T-helper 2 cell treated with Interferon-gamma antibody and Interleukin-4, amounts not matched to agents 5 μg/mL and 100 μg/mL, for 36 hours (primary cell): ENCODE results near the gene PPP1R13L.
A peak's percentile ranks its signal among the peaks of the same experiment; 100 is the strongest.
"Not testable (repeated sequence)": the region's sequence is repeated elsewhere in the genome, so short reads cannot be mapped to it uniquely, and the experiment has no call there.

Experiments used
- DNase-seq: peaks from one replicate; pipeline ENCODE4 v3.0.0; 2021; ENCODE audit warnings: low spot score
- H3K27ac Mint-ChIP-seq: one replicate; pipeline ENCODE4 v1.8.0; 2021; ENCODE audit warnings: mild to moderate bottlenecking, mixed read lengths
- H3K27me3 Mint-ChIP-seq: one replicate; pipeline ENCODE4 v1.8.0; 2021; ENCODE audit warnings: low read depth, mixed read lengths
- H3K36me3 Mint-ChIP-seq: one replicate; pipeline ENCODE4 v1.8.0; 2021; ENCODE audit warnings: low read depth, mixed read lengths
- H3K4me1 Mint-ChIP-seq: one replicate; pipeline ENCODE4 v1.8.0; 2021; ENCODE audit warnings: low read depth, mixed read lengths
- H3K4me3 Mint-ChIP-seq: one replicate; pipeline ENCODE4 v1.8.0; 2022; ENCODE audit warnings: mild to moderate bottlenecking, moderate library complexity, mixed read lengths
- H3K9me3 Mint-ChIP-seq: one replicate; pipeline ENCODE4 v1.8.0; 2021; ENCODE audit warnings: mixed read lengths

The PPP1R13L gene

DNA sequence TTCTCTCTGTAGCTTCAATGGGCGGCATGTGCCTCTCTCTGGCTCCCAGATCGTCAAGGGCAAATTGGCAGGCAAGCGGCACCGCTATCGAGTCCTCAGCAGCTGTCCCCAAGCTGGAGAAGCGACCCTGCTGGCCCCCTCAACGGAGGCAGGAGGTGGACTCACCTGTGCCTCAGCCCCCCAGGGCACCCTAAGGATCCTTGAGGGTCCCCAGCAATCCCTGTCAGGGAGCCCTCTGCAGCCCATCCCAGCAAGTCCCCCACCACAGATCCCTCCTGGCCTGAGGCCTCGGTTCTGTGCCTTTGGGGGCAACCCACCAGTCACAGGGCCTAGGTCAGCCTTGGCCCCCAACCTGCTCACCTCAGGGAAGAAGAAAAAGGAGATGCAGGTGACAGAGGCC is 3.3 kb upstream of the PPP1R13L start:
- Mint-ChIP-seq H3K27ac (no peak overlapping the region), H3K4me1 (peaks cover 34% of the 10 kb centered on the region), H3K4me3 (peak overlapping the region; percentile 42), H3K36me3 (peaks cover 20% of the 10 kb centered on the region), H3K27me3 (peaks cover 13% of the 10 kb centered on the region), H3K9me3 (no peaks in the 10 kb centered on the region)
- DNase-seq, result no peak

DNA sequence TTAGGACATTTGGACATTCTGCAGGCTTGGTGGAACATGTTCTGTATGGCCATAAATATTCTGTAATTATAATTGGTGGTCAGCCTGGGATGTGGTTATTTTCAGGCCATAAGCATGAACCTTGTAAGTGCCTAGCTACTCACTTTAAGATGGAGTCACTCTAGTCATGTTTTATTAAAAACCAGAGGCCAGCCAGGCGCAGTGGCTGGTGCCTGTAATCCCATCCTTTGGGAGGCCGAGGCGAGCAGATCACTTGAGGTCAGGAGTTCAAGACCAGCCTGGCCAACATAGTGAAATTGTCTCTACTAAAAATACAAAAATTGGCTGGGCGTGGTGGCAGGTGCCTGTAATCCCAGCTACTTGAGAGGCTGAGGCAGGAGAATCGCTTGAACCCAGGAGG is 2.7 kb upstream of the PPP1R13L start:
- peaks cover 18% of the 10 kb centered on the region for H3K36me3 Mint-ChIP-seq
- not testable (repeated sequence) for H3K27ac Mint-ChIP-seq, H3K9me3 Mint-ChIP-seq, DNase-seq
- H3K27me3 Mint-ChIP-seq, result peaks cover 16% of the 10 kb centered on the region
- H3K4me3 Mint-ChIP-seq, result peak overlapping the region; percentile 91
- H3K4me1 Mint-ChIP-seq, result peaks cover 39% of the 10 kb centered on the region

DNA sequence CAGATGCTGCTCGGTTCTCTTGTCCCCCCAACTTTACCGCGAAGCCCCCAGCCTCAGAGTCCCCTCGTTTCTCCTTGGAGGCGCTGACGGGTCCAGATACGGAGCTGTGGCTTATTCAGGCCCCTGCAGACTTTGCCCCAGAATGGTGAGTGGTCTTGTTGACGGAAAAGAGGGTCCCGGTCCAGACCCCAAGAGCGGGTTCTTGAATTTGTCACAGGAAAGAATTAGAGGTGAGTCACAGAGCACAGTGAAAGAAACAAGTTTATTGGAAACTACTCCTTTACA is 2.2 kb upstream of the PPP1R13L start:
- H3K4me3 Mint-ChIP-seq, result peak overlapping the region; percentile 91
- DNase-seq, result no peak

DNA sequence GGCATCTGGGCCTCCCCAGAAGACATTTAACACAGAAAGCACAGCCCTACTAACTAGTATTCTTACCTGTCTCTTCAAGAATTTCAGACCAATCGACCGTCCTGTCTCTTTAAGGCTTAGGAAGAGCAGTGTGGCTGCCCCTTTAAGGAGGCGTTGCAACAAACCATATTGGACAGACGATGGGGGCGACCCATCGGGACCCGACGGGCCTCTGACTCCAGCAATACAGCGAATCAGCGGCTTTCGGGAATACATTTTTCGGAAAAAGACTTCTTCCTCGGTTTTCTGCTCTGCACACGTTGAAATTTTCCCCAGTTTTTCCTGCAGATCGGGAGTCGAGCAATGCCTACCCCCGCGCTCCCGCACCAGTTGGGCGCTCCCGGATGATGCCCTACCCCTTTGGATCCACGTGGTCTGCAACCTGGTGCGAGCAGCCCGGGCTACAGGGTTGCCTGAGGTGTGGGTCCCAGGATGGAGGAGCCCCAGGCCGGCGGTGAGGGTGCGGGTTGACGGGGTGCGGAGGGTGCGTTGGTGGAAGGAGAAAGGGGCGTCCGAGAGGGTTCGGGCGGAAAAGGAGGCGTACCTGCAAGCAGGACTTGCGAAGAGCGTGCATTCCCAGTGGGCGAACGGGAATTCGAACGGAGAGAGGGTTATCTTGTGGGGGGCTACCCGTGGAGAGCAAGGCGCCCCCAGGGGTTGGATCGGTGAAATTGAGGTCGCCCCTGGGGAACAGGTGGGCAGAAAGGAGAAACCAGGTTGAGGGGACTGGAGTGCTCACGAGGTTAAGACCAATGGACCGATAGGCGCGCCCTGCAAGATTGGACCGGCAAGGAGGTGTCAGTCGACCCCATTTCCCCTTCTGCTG is 1.6 kb upstream of the PPP1R13L start, which contains the start of gene POLR1G:
Gene POLR1G (plus strand): TSS at position 419 of the 865 bp plus-strand sequence. CDS start 53 bp downstream, at position 472.
- H3K27ac Mint-ChIP-seq, result peak within 1 kb of the TSS; percentile 90
- H3K9me3 Mint-ChIP-seq, result no peaks in the 10 kb centered on the region
- peaks cover 14% of the 10 kb centered on the region for H3K36me3 Mint-ChIP-seq
- peak within 1 kb of the TSS; percentile 91 for H3K4me3 Mint-ChIP-seq
- H3K4me1 Mint-ChIP-seq, result peaks cover 39% of the 10 kb centered on the region
- H3K27me3 Mint-ChIP-seq, result peaks cover 18% of the 10 kb centered on the region
- peak; percentile 78 for DNase-seq

More for the DNA sequence above, 2.2 kb upstream of the PPP1R13L start:
- Mint-ChIP-seq H3K9me3 (no peaks in the 10 kb centered on the region), H3K36me3 (peaks cover 14% of the 10 kb centered on the region), H3K27me3 (peaks cover 18% of the 10 kb centered on the region), H3K27ac (no peak overlapping the region), H3K4me1 (peaks cover 39% of the 10 kb centered on the region)

DNA sequence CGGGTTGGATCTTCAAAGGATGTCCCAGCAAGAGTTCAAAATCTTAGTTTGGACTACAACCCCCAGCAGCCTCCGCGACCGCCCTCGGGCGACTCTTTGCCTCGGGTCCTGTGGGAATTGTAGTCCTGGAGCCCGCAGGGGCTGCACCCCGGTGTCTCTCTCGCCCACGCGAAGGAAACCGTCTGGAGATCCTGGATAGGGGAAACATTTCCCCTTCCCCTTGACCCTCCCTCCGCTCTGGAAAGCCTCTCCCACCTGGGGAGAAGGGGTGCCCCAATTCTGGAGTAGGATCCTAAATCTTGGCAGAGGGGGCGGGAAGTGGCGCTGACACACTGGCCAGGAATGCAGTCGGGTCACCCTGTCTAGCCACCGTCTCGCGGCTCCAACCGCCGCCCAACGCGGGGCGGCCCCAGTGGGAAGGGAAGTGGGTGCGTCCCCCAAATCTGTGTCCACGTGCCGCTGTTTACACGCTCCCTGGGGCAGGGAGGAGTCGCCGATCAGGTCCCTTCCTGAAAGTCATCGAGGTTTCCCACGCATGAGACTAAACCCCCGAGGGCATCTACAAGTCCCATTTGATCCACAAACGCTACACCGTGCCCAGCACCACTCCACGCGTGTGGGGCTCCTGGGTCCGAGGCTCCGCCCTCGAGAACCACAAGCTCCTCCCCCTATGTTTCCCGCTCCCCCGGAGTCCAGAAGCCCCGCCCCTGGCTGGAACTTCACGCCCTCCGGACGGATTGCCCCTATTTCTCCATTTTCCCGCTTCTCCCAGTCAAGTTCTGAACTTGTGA is 761 bp upstream of the PPP1R13L start:
- Mint-ChIP-seq H3K36me3 (peaks cover 12% of the 10 kb centered on the region), H3K27ac (peak overlapping the region; percentile 90), H3K9me3 (no peaks in the 10 kb centered on the region), H3K4me3 (peak overlapping the region; percentile 91), H3K4me1 (peaks cover 39% of the 10 kb centered on the region), H3K27me3 (peaks cover 18% of the 10 kb centered on the region)
- DNase-seq, result peak; percentile 82

DNA sequence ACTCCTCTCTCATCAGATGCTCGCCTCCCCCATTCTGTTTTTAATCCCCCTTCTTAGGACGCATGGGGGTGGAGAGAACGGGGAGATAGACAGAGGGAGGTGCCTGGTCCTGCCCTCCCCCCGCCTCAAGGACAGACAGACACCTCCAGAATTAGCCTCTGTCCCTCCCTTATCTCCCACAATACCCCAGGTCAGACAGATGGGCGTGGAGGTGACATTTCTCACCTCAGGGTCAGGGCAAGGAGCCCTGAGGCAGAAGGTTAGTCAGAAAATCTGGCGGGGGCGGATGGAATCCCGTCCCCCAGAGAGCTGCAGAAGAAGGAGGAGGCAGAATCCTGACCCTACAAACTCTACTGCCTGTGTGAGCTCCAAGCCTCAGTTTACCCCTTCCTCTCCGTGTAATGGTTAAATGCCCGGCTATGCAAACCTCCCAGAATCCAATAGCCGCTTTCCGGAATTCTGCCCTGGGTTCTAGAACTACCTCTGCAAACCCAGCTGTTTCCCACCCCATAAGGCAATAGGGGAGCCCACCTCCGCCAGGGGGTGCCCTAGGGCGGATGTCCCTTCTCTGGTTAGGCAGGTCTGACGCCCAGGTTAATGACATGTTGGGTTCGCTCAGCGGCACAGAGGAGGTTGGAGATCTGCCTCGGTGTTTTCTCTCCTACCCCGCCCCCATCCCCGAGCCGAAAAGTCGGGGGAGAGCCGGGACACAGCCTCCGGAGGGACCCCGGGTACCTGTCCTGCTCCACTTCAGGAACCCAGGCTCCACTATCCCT is 900 bp downstream of the PPP1R13L start:
- peak; percentile 60 for DNase-seq
- Mint-ChIP-seq H3K27ac (peak overlapping the region; percentile 74), H3K4me3 (peak overlapping the region; percentile 91), H3K36me3 (peaks cover 7% of the 10 kb centered on the region), H3K9me3 (no peaks in the 10 kb centered on the region), H3K27me3 (peaks cover 18% of the 10 kb centered on the region), H3K4me1 (peaks cover 39% of the 10 kb centered on the region)

DNA sequence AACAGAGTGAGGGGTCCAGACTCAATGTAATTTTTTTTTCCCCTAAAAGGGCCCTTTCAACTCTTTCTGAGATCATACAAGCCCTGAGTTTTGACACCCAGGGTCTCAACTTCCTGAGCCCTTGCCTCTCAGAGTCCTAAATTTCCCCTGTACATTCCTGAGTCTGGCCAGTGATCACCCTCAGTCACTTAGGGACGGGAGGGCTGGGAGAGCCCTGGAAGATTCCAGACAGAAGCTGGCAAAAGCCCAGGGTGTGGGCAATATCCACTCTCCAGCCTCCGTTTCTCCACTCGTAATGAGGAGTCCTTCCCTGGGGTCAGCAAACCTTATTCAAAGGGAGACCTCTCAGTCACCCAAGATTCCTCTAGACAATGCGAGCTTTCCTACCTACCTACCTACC is 1.6 kb downstream of the PPP1R13L start:
- Mint-ChIP-seq H3K27me3 (peaks cover 23% of the 10 kb centered on the region), H3K4me3 (no peak overlapping the region), H3K36me3 (peaks cover 3% of the 10 kb centered on the region), H3K4me1 (peaks cover 42% of the 10 kb centered on the region), H3K27ac (no peak overlapping the region), H3K9me3 (no peaks in the 10 kb centered on the region)
- DNase-seq, result no peak

DNA sequence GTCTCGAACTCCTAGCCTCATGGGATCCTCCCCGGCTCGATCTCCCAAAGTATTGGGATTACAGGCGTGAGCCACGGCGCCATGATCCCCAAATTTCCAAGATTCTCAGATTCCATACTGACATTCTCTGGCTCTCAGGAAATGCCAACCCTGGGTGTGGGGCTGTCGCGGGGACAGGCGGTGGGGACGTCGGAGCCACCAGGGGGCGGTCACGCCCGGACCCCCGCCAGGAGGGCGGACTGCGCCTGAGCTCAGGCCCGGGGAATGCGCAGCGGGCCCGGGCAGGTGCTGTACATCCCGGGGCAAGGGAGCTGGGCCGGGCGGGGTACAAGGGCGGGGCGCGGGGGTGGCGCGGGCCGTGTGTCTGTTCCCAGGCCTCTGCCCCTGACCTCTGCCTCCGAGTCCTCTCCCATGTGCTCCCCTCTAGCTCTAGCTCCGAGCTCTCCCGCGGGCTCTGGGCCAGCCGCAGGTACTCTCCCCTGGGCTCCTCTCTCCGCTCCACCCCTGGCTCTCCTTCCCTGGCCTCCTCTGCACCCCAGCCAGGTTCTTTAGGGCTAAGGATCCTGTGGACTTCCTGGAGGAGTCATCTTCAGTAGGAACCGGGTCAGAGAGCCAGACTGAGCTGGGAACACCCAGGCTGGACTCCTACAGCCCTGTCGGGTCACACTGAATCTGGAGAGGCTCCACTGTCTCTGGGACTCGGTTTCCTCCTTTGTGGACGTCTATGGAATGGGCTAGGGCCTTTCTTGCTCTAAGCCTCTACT is 2.4 kb downstream of the PPP1R13L start:
- H3K27ac Mint-ChIP-seq, result no peak overlapping the region
- DNase-seq, result no peak
- H3K9me3 Mint-ChIP-seq, result no peaks in the 10 kb centered on the region
- no peak overlapping the region for H3K4me3 Mint-ChIP-seq
- H3K4me1 Mint-ChIP-seq, result peaks cover 39% of the 10 kb centered on the region
- peaks cover 2% of the 10 kb centered on the region for H3K36me3 Mint-ChIP-seq
- peaks cover 26% of the 10 kb centered on the region for H3K27me3 Mint-ChIP-seq

DNA sequence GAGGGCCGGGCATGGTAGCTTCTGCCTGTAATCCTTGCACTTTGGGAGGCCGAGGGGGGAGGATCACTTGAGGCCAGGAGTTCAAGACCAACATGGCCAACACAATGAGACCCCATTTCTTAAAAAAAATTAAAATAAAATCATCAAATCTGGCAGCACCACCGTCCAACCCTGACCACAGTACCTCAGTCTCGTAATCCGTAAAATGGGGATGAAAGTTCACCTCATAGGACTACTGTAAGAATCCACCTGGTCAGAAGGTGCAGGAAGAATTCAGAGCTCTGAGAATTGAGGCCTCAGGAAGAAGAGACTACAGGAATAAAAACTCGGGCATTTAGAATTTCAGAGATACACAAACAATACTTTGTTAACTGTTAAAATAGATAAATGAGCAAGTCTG is 3.1 kb downstream of the PPP1R13L start:
- Mint-ChIP-seq H3K9me3 (no peaks in the 10 kb centered on the region), H3K27me3 (peaks cover 32% of the 10 kb centered on the region), H3K4me3 (no peak overlapping the region), H3K27ac (no peak overlapping the region), H3K4me1 (peaks cover 38% of the 10 kb centered on the region), H3K36me3 (peaks cover 6% of the 10 kb centered on the region)
- DNase-seq, result no peak

DNA sequence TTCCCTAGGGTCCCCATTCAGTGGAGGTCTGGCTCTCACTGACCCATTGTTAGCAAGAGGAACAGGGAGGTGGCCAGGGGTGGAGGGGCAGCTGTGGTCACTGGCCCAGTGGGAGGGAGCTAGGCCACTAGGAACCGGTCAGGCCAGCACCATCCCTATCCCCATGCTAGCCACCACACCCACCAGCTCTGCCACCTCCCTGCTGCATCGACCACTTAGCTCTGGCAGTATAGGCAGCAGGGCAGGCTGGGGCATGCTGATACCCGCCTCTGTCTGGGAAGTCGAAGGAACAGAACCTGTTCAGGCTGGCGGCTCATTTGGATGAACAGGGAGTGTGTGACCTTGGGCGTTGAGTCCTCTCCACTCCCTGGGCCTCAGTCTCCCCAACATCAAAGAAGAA is 4.7 kb downstream of the PPP1R13L start:
- Mint-ChIP-seq H3K9me3 (no peaks in the 10 kb centered on the region), H3K4me1 (peaks cover 29% of the 10 kb centered on the region), H3K36me3 (peaks cover 8% of the 10 kb centered on the region), H3K27me3 (peaks cover 33% of the 10 kb centered on the region), H3K4me3 (no peak overlapping the region), H3K27ac (no peak overlapping the region)
- DNase-seq, result no peak

DNA sequence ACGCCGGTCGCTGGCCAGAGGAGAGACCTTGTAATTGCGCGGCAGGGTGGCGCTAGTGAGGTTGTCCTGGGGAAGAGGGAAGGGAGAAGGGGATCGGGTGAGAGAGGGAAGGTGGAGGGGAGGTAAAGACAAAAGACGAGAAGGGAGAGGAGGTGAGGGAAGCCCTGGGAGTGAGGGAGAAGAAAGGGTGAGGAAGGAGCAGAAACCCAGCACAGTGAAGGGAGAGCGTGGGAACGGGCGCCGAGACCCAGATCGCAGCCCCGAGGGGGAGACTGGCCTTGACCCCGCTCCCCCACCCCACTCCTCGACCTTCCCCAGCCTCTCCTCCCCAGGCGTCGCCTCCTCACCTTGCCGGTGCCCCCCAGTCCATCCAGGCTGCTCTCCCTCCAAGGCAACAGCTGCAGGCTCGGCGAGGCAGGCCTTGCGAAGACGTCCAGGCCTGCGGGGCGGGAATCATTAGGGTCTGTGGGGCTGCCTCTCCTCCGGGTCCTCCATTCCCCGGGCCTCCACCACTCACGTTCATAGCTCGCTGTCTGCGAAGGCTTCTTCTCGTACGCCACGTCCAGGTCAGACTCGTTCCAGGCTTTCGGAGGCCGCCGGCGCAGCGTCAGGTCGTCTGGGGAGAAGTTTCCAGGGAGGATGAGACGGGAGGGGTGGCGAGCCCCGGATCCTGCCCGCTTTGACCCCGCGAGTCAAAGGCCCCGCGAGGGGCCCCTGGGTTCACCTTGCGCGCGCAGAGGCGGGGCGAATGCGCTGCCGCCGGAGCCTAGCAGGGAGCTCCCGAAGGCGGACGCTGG is 8.8 kb downstream of the PPP1R13L start:
- Mint-ChIP-seq H3K27me3 (peaks cover 14% of the 10 kb centered on the region), H3K9me3 (no peaks in the 10 kb centered on the region), H3K36me3 (peaks cover 8% of the 10 kb centered on the region), H3K27ac (no peak overlapping the region), H3K4me3 (no peak overlapping the region), H3K4me1 (peaks cover 7% of the 10 kb centered on the region)
- no peak for DNase-seq

DNA sequence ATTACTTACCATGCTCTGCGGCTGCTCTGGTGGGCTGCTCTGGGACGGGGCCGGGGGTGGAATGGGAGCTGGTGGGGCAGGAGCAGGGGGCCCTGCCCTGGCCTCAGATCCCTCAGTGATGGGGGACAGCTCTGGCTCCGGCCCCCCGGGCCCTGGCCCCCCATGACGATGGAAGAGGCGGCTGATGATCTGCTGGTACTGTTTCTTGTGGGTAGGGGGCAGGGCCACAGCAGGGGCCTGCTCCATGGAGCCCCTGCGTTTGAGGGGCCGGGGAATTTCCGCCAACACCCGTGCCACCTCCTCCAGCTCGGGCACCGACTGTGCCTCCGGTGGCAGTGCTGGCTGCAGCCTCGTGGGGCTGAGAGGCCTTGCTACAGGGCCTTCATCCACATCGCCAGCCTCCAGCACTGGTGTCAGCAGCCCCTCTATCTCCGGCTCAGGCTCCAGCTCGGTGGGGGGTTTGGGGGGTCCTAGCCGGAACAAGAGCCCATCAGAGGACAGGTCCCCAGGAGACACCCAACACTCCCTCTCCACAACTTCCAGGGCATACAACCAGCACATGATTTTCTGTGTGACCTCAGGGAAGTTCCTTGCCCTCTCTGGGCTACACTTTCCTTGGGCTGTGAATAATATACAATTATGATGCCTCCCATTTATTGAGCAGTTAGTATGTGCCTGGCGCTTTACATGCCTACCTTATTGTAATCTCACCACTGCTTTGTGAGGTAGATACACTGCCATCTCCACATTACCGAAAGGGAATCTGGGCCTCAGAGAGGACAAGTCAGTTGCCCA is 12.8 kb downstream of the PPP1R13L start:
- no peak overlapping the region for H3K27ac Mint-ChIP-seq
- no peaks in the 10 kb centered on the region for H3K9me3 Mint-ChIP-seq
- H3K4me3 Mint-ChIP-seq, result no peak overlapping the region
- no peak for DNase-seq
- peaks cover 1% of the 10 kb centered on the region for H3K4me1 Mint-ChIP-seq
- peaks cover 7% of the 10 kb centered on the region for H3K27me3 Mint-ChIP-seq
- H3K36me3 Mint-ChIP-seq, result peaks cover 4% of the 10 kb centered on the region
